ENCODE data around the gene SERPINA9.

SERPINA9 gene

DNA sequence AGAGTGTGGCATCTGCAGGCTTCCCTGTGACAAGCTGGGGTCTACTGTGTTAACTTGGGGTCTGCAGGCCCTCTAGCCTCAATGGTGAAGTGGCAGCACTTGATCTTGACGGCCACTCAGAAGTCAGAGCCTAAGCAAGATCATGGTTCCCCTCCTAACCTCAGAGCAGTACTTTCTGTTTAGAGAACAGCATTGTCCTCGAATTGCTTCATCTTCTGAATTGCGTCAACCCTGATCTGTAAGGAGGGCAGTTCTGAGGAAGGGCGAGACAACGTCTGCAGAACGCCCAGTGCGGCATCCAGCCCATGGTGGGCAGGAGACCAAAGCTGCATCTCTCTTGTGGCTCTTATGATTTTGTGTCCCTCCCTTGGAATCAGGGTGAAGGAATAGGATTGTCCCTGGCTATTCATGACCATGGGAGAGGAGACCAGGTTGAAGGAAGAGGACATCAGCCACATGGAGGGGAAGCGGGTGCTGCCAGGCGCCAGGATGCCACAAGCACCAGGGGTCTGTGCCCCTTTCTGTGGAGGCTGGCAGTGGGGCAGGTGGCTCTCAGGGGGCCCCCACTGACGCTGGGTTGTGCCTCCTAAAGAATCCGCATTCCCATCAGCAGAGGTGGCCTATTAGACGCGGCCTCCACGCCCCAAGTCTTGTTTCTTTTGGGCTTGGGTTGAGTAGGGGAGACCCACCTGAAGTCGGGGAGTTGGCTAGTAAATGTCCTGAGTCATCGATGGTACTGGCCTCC lies 2.2 kb downstream of the SERPINA9 start:
- DNase-seq (ENCODE audit: low read depth in 2 of 2), result peak in 1 of 2 donors; percentile 7
- H3K4me3 ChIP-seq (replicated peaks in 1 of 2; ENCODE audit: low read depth in 2 of 2, low read length in 2 of 2), result no peak overlapping the region
- TF ChIP-seq, protein P1, sequence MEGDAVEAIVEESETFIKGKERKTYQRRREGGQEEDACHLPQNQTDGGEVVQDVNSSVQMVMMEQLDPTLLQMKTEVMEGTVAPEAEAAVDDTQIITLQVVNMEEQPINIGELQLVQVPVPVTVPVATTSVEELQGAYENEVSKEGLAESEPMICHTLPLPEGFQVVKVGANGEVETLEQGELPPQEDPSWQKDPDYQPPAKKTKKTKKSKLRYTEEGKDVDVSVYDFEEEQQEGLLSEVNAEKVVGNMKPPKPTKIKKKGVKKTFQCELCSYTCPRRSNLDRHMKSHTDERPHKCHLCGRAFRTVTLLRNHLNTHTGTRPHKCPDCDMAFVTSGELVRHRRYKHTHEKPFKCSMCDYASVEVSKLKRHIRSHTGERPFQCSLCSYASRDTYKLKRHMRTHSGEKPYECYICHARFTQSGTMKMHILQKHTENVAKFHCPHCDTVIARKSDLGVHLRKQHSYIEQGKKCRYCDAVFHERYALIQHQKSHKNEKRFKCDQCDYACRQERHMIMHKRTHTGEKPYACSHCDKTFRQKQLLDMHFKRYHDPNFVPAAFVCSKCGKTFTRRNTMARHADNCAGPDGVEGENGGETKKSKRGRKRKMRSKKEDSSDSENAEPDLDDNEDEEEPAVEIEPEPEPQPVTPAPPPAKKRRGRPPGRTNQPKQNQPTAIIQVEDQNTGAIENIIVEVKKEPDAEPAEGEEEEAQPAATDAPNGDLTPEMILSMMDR (IDR thresholded peaks at IDR 0.05; ENCODE audit: low read depth, low read length), result no peak

DNA sequence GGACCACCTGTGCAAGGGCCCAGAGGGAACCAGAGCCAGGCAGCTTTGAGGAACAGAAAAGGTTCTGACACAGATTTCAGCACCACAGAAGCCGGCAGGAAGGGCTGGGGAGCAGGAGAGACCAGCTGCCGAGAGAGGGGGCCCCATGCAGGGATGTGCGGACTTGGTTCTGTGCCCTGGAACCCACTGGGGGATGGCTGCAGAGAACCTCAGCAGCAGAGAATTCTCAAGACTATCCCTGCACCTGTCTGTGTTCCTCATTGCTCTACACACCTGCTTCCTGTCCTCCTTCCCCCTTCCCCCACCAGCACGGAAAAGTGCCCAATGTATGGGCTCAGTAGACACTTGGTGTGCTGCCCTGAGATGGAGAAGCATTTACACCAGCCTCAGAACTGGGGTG lies 3.2 kb downstream of the SERPINA9 start:
- TF ChIP-seq, protein P1 (IDR thresholded peaks at IDR 0.05; ENCODE audit: low read depth, low read length), result no peak
- H3K4me3 ChIP-seq (replicated peaks in 1 of 2; ENCODE audit: low read depth in 2 of 2, low read length in 2 of 2), result no peak overlapping the region
- no peak for DNase-seq (ENCODE audit: low read depth in 2 of 2)

DNA sequence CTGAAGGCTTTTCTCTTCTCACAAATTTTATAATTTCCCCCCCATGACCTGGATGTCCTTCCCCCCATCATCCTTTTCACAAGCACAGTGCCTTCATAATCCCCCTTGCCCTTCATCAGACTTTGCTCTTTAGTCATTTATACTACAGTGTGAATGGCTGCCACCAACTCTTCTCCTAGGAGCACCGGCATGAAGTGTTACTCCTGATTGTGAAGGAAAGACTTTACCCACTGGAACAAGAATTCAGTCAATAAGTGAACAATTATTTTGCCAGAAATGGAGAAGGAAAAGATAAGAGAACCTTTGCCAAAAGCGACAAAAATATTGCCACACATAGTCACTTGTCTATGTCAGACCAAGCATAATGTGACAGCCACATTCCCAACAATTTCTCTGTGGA lies 5.0 kb downstream of the SERPINA9 start:
- no peak for DNase-seq (ENCODE audit: low read depth in 2 of 2)
- TF ChIP-seq, protein P1 (IDR thresholded peaks at IDR 0.05; ENCODE audit: low read depth, low read length), result no peak
- no peak overlapping the region for H3K4me3 ChIP-seq (replicated peaks in 1 of 2; ENCODE audit: low read depth in 2 of 2, low read length in 2 of 2)

DNA sequence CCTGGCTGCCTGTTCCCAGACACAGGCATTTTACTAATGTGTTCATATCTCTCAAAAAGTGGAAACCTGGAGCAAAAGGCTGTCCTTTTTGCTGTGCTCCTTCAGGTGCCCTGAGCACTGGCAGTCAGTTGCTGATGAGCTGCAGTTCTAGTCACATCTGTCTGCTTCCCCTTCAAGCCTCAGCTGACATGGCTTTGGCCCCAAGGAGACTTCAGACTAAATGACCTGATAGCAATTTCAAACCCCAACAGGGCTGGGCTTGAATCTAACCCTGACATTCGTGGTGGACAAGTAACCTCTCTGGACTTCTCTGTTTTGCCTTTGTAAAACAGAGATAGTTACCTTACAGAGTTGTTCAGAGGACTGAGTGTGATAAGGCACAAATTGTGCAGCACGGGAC lies 5.7 kb downstream of the SERPINA9 start:
- H3K4me3 ChIP-seq (replicated peaks in 1 of 2; ENCODE audit: low read depth in 2 of 2, low read length in 2 of 2), result no peak overlapping the region
- TF ChIP-seq, protein P1 (IDR thresholded peaks at IDR 0.05; ENCODE audit: low read depth, low read length), result no peak
- DNase-seq (ENCODE audit: low read depth in 2 of 2), result no peak

DNA sequence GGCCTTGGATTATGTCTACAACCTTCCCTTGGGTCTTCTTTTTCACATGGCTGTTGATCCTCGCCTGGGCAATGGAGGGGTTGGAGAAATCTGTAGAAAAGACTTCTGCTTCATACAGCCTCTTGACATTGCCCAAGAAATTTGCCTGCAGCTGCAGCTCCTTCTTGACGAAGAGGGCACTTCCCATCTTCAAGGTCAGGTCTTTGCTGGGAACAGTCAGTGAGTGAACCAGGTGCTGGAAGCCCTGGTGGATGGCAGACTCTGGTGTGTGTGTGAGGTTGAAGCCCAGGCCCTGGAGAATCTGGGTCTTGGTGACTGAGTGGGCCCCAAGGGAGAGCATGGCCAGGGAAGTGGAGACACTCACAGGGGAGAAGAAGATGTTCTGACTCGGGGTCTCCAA lies 6.7 kb downstream of the SERPINA9 start:
- H3K4me3 ChIP-seq (replicated peaks in 1 of 2; ENCODE audit: low read depth in 2 of 2, low read length in 2 of 2), result no peak overlapping the region
- DNase-seq (ENCODE audit: low read depth in 2 of 2), result no peak
- TF ChIP-seq, protein P1 (IDR thresholded peaks at IDR 0.05; ENCODE audit: low read depth, low read length), result no peak

DNA sequence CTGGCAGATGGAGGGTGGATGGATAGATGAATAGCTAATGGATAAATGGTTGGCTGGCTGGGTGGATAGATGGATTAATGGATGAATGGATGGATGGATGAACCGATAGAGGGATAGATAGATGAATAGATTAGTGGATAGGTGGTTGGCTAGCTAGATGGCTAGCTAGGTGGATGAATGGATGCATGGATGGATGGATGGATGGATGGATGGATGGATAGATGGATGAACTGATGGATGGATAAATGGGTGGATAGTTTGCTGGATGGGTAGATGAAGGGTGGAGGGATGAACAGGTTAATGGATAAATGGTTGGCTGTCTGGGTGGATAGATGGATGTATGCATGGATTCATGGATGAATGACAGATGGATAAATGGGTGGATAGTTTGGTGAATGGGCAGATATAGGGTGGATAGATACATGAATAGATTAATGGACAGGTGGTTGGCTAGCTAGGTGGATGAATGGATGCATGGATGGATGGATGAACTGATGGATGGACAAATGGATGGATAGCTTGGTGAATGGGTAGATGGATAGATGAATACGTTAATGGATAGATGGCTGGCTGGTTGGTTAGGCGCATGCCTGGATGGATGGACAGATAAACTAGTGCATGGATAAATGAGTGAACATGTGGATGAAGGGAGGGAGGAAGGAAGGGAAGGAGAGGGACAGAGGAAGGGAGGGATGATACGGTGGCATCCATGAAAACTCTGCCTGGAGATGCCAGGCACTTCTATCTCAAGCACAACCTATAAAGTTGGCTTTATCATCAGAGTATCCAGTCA lies 8.1 kb downstream of the SERPINA9 start:
- H3K4me3 ChIP-seq (replicated peaks in 1 of 2; ENCODE audit: low read depth in 2 of 2, low read length in 2 of 2), result no peak overlapping the region
- TF ChIP-seq, protein P1 (IDR thresholded peaks at IDR 0.05; ENCODE audit: low read depth, low read length), result no peak
- DNase-seq (ENCODE audit: low read depth in 2 of 2), result no peak
